Measurements from ENCODE around the gene TCAF2. TPM values are rescaled to one million over a fixed set of nuclear protein-coding genes. Genes with fewer than 3 reads are reported as not detected.

TCAF2 gene
- total RNA-seq, result 2.3 TPM

GRCh38 chr7:143620646-143621045, at the start of gene TCAF2:
TCAF2 (plus strand) TSS chr7:143620974.

DNA sequence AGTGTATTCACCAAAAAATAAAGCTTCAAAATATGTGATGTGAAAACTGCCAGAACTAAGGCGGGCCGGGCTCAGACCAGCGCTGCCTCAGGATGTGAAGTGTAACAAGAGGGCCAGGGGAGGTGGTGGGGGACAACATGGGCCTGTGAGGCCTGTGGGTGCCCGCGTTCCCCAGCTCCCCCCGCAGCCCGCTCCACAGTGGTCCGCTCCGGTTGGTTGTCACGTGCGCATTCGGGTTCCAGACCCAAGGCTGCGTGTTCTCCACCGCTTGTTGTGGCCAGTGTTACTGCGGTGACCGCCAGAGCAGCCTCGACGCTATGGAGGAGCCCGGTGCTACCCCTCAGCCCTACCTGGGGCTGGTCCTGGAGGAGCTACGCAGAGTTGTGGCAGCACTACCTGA, 49.3 kb upstream of the TCAF2 start, which contains the start of gene CTAGE15:
CTAGE15 (plus strand) TSS at position 301 of the 400 bp plus-strand sequence; CDS start at position 318, 17 bp downstream.

Small RNA genes within 50 kb of the gene (small RNA-seq; reads per million reads assigned to genes)
- not detected for gene AC073264.2 (ENCODE audit: low replicate concordance)
- gene RNU6-162P (ENCODE audit: low replicate concordance), result not detected

Other genes with a start within 250 kb of the TCAF2 start
- 67.9 TPM for gene ZYX, start 239.6 kb upstream of the TCAF2 start, total RNA-seq
- gene EPHA1, start 212.1 kb upstream of the TCAF2 start, total RNA-seq, result 11.1 TPM
- gene TAS2R60, start 177.5 kb upstream of the TCAF2 start, total RNA-seq, result not detected
- gene TAS2R41, start 143.1 kb upstream of the TCAF2 start, total RNA-seq, result not detected
- gene CTAGE15, start 49.2 kb upstream of the TCAF2 start, total RNA-seq, result 1.8 TPM
- 0.64 TPM for gene CTAGE6, start 136.7 kb downstream of the TCAF2 start, total RNA-seq

All from metanephros (tissue), 2 donors.